ENCODE data around the gene UGT1A8.
"Not testable (repeated sequence)": the region's sequence is repeated elsewhere in the genome, so short reads cannot be mapped to it uniquely, and the experiment has no call there.

Gene UGT1A8

DNA sequence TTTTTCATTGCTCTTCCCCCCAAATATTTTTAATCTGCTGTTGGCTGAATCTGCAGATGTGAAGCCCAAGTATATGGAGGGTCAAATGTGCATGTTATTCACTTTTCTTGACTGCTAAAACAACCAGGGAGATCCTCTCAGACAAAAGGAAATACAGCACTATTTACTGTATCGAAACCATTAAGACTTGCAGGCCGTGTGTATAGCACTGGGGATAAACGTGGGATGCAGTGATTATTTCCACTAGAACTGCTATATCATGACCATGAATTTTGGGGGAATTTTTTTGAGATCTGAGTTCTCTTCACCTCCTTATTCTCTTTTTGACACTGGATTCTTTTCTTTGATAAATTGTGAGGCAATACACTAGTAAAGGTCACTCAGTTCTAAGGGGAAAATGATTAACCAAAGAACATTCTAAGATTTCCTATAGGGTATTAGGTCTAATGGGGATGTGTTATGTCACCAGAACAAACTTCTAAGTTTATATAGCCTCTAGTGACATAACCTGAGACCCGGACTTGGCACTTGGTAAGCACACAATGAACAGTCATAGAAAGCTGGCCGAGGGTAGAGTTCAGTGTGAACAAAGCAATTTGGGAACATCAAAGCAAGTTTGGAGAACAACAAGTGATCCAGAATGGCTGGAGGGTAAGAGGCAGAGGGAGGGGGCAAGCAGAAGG, 127.8 kb downstream of the UGT1A8 start:
- no peak overlapping the region for H3K4me3 ChIP-seq (ENCODE audit: low read depth, low read length)
- no peak for DNase-seq (ENCODE audit: low read depth)
- TF ChIP-seq, protein P1, sequence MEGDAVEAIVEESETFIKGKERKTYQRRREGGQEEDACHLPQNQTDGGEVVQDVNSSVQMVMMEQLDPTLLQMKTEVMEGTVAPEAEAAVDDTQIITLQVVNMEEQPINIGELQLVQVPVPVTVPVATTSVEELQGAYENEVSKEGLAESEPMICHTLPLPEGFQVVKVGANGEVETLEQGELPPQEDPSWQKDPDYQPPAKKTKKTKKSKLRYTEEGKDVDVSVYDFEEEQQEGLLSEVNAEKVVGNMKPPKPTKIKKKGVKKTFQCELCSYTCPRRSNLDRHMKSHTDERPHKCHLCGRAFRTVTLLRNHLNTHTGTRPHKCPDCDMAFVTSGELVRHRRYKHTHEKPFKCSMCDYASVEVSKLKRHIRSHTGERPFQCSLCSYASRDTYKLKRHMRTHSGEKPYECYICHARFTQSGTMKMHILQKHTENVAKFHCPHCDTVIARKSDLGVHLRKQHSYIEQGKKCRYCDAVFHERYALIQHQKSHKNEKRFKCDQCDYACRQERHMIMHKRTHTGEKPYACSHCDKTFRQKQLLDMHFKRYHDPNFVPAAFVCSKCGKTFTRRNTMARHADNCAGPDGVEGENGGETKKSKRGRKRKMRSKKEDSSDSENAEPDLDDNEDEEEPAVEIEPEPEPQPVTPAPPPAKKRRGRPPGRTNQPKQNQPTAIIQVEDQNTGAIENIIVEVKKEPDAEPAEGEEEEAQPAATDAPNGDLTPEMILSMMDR (IDR thresholded peaks at IDR 0.05; ENCODE audit: low read depth, low read length, missing control alignments): no peak

DNA sequence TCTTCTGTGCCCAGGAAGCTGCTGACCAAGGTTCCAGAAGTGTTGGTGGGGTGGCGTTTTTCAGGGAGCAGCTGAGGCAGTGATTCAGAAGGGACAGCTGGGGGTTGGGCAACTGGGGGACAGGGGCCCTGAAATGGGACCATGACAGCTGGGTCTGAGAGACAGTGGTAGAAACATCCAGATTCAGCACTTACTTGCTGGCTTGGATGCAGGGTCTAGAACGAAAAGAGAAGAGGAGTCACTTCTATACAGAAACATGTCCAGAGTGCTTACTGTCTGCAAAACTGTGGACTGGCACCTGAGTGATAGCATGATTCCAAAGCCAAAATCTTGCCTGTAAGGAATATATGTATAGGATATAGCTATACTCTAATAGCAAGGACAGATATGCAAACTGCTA, 128.4 kb downstream of the UGT1A8 start:
- not testable (repeated sequence) for H3K4me3 ChIP-seq (ENCODE audit: low read depth, low read length)

DNA sequence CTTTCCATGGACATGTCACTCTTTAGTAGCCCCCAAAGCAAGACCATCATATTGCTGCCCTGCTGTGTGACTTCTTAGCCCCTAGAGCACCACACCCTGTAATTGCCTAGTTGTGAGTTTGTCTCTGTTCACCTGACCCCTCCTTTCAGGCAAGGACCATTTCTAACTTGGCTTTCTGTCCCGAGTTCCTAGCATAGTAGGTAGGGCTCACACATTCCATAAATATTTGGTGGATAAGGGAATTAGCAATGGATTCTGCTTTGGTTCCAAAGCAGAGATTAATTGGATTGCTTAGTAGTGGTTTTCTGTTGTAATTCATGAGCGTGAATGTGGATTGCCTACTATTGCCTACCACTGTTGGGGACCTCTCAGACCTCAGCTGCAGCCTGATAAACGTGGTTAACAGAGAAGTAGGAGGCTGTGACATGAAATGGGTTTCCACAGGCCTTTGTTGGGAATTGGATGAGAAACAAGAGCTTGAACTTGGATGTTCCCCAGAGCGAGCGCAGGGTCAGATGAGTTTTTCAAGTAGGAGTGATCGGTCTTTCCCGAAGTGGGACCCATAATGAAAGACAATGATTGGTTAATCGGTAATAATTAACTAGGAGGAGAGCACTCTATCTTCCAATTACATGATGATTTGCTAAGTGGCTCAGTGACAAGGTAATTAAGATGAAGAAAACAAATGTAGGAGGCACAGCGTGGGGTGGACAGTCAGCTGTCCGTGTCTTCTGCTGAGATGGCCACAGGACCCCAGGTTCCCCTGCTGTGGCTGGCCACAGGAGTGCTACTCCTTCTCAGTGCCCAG, 129.2 kb downstream of the UGT1A8 start:
- DNase-seq (ENCODE audit: low read depth): no peak
- no peak overlapping the region for H3K4me3 ChIP-seq (ENCODE audit: low read depth, low read length)
- TF ChIP-seq, protein P1 (IDR thresholded peaks at IDR 0.05; ENCODE audit: low read depth, low read length, missing control alignments): no peak

More for the DNA sequence above, 128.4 kb downstream of the UGT1A8 start:
- not testable (repeated sequence) for DNase-seq (ENCODE audit: low read depth)

DNA sequence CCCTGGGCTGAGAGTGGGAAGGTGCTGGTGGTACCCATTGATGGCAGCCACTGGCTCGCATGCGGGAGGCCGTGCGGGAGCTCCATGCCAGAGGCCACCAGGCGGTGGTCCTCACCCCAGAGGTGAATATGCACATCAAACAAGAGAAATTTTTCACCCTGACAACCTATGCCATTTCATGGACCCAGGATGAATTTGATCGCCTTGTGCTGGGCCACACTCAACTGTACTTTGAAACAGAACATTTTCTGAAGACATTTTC, 129.8 kb downstream of the UGT1A8 start:
- no peak for DNase-seq (ENCODE audit: low read depth)
- TF ChIP-seq, protein P1 (IDR thresholded peaks at IDR 0.05; ENCODE audit: low read depth, low read length, missing control alignments): no peak
- H3K4me3 ChIP-seq (ENCODE audit: low read depth, low read length): no peak overlapping the region

DNA sequence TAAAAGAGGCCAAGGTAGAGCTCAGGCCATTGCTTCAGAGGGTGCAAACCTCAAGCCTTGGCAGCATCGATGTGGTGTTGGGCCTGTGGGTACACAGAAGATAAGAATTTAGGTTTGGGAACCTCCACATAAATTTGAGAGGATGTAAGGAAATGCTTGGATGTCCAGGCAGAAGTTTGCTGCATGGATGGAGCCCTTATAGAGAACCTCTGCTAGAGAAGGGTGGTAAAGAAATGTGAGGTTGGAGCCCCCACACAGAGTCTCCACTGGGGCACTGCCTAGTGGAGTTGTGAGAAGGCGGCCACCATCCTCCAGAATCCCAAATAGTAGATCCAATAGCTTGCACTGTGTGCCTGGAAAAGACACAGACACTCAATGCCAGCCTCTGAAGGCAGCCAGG, 133.3 kb downstream of the UGT1A8 start:
- not testable (repeated sequence) for H3K4me3 ChIP-seq (ENCODE audit: low read depth, low read length); DNase-seq (ENCODE audit: low read depth)

DNA sequence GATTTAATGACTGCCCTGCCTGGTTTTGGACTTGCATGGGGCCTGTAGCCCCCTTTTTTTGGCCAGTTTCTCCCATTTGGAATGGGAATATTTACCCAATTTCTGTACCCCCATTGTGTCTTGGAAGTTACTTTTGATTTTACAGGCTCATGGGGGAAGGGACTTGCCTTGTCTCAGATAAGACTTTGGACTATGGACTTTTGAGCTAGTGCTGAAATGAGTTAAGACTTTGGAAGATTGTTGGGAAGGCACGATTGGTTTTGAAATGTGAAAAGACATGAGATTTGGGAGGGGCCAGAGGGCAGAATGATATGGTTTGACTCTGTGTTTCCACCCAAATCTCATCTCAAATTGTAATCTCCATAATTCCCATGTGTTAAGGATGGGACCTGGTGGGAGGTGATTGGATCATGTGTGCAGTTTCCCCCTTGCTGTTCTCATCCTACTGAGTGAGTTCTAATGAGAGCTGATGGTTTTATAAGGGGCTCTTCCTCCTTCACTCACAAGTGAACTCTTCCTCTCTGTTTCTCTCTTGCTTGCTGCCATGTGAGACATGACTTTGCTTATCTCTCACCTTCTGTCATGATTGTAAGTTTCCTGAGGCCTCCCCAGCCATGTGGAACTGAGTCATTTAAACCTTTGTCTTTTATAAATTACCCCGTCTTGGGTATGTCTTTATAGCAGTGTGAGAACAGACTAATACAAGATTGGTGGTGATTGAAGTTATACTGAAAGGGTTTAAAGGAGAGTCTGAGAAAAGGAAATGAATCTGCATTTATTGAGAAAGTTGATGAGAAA, 134.0 kb downstream of the UGT1A8 start:
- H3K4me3 ChIP-seq (ENCODE audit: low read depth, low read length); DNase-seq (ENCODE audit: low read depth): not testable (repeated sequence)

DNA sequence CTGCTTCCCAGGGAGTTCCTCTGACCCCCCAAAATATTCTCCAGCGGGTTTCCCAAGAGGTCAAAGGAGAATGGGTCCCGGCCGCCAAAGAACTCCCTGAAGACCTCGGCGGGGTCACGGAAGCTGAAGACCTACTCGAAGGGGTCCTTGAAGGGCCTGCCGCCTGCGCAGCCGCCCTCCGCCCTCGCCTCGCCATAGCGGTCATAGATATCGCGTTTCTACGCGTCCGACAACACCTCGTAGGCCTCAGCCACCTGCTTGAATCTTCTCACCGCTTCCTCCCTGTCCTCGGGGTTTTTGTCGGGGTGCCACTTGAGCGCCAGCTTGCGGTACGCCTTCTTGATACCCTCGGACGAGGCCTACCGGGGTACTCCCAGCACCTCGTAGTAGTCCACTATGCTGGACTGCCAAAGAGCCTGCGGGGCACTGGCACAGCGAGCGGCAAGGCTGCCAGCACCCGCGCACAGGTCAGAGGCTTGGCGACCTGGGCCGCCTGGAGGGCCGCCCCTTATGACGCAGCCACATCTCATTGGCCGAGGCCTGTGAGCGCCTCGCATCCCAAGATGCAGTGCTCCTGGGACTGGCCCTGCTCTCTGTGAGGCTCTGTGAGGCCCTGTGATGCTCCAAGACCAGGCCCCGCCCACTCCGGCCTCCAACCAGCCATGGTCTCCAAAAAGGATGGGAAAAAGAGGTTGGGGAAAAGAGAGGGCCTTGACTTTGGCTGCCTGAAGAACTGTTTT, 137.6 kb downstream of the UGT1A8 start:
- TF ChIP-seq, protein P1 (IDR thresholded peaks at IDR 0.05; ENCODE audit: low read depth, low read length, missing control alignments): no peak
- no peak overlapping the region for H3K4me3 ChIP-seq (ENCODE audit: low read depth, low read length)
- DNase-seq (ENCODE audit: low read depth): no peak

DNA sequence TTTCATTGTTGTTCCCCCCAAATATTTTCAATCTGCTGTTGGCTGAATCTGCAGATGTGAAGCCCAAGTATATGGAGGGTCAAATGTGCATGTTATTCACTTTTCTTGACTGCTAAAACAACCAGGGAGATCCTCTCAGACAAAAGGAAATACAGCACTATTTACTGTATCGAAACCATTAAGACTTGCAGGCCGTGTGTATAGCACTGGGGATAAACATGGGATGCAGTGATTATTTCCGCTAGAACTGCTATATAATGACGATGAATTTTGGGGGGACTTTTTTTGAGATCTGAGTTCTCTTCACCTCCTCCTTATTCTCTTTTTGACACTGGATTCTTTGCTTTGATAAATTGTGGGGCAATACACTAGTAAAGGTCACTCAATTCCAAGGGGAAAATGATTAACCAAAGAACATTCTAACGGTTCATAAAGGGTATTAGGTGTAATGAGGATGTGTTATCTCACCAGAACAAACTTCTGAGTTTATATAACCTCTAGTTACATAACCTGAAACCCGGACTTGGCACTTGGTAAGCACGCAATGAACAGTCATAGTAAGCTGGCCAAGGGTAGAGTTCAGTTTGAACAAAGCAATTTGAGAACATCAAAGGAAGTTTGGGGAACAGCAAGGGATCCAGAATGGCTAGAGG, 139.1 kb downstream of the UGT1A8 start:
- no peak for DNase-seq (ENCODE audit: low read depth)

More for the DNA sequence above, 139.1 kb downstream of the UGT1A8 start:
- H3K4me3 ChIP-seq (ENCODE audit: low read depth, low read length): no peak overlapping the region
- TF ChIP-seq, protein P1 (IDR thresholded peaks at IDR 0.05; ENCODE audit: low read depth, low read length, missing control alignments): no peak

Data from GM12864 (cell line).